Lower lobe of right lung (tissue), 2 donors: ENCODE results near the gene AFTPH. TPM values are rescaled to one million over a fixed set of nuclear protein-coding genes. Genes with fewer than 3 reads are reported as not detected.
"Not testable (repeated sequence)": the region's sequence is repeated elsewhere in the genome, so short reads cannot be mapped to it uniquely, and the experiment has no call there.

Experiments used
- ATAC-seq, 2 donors: fragments of 200-7000 bp; cut with Tn5 transposase; one replicate each; pipeline ENCODE4 v1.9.1; 2020 to 2022; ENCODE audit warnings: mild to moderate bottlenecking in 2 of 2, moderate library complexity in 2 of 2
- DNase-seq: peaks from one replicate; pipeline ENCODE4 v3.0.0-alpha.2; 2020
- H3K27ac ChIP-seq: fragments of 200-600 bp; one replicate; pipeline ENCODE4 v1.8.0; 2022
- H3K27me3 ChIP-seq: fragments of 200-600 bp; one replicate; pipeline ENCODE4 v1.8.0; 2022; ENCODE audit warnings: low read depth
- H3K36me3 ChIP-seq: fragments of 200-600 bp; one replicate; pipeline ENCODE4 v1.8.0; 2022; ENCODE audit warnings: mild to moderate bottlenecking
- H3K4me1 ChIP-seq: fragments of 200-600 bp; one replicate; pipeline ENCODE4 v1.8.0; 2022
- H3K4me3 ChIP-seq: fragments of 200-600 bp; one replicate; pipeline ENCODE4 v1.8.0; 2022; ENCODE audit warnings: mild to moderate bottlenecking
- H3K9me3 ChIP-seq: fragments of 200-600 bp; one replicate; pipeline ENCODE4 v1.8.0; 2022
- CTCF ChIP-seq: fragments of 200-600 bp; IDR thresholded peaks from one replicate; pipeline ENCODE4 v1.8.0; 2022; ENCODE audit warnings: antibody characterized with exemption, mild to moderate bottlenecking
- intact Hi-C: fragments of 100-400 bp; cut with DNase I; formaldehyde crosslinking; loops from one replicate; pipeline ENCODE4 v1.11.0; 2022
- total RNA-seq: library from RNA; stranded (reverse); fragmentation: NEBNext Ultra II Directional; extraction: Animal tissue kit (Norgen Biotek cat#: 25700); gene quantifications from one replicate; pipeline ENCODE4 v1.2.1, GENCODE V29; 2021
- donor health status: DM: no; HTN: yes; CAD: no; lungs with severe emphysema.

AFTPH gene
- total RNA-seq, 1 donor from 2014 or later, result 42.6 TPM

GRCh38 chr2:64525317-64525613 lies 1.1 kb downstream of the AFTPH start:
- peak in 1 of 2 donors; percentile 1 for ATAC-seq
- H3K27me3 ChIP-seq, result no peaks in the 10 kb centered on the region
- intact Hi-C loops, result no loop called here
- H3K4me3 ChIP-seq, result peak overlapping the region; percentile 89
- peak overlapping the region; percentile 95 for H3K27ac ChIP-seq
- H3K9me3 ChIP-seq, result no peaks in the 10 kb centered on the region
- H3K4me1 ChIP-seq, result peaks cover 29% of the 10 kb centered on the region
- TF ChIP-seq CTCF, result no peak
- peaks cover 4% of the 10 kb centered on the region for H3K36me3 ChIP-seq
- no peak for DNase-seq

DNA sequence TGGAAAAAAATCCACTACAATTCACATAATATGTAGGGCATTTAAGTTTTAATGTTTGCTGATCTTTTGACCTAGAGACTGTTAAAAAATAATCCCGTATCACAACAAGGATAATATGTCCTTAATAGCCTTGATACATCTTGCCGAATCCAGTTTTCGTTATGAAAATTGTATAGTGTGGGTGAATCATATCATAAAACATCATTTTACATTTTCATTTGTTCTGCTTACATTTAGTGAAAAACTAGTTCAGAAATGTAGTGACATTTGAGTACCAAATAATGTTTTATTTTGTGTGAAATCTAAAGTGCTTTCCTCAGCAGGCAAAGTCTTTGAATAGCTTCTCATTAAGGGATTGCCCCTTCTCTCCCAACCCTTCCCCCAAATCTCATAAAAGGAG lies 1.9 kb downstream of the AFTPH start:
- TF ChIP-seq CTCF, result no peak
- DNase-seq (no peak), ATAC-seq (no peak)
- Histone ChIP-seq H3K4me1 (peaks cover 29% of the 10 kb centered on the region), H3K36me3 (peaks cover 4% of the 10 kb centered on the region), H3K27ac (no peak overlapping the region), H3K9me3 (no peaks in the 10 kb centered on the region), H3K4me3 (peak overlapping the region; percentile 89), H3K27me3 (no peaks in the 10 kb centered on the region)
- intact Hi-C loops, result no loop called here

DNA sequence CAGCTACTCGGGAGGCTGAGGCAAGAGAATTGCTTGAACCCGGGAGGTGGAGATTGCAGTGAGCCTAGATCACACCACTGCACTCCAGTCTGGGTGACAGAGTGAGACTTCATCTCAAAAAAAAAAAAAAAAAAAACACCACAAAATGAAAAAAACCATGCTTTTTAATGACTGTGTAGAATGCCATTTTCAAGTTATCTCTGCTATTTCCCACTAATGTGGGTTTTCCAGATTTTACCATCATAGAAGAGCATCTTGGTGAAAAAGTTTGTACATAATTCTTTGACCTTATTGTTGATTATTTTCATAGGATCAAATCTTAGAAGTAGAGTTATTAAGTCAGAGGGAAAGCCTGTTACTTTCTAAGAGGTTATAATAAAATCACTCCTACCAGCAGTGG lies 6.8 kb downstream of the AFTPH start:
- H3K4me3 ChIP-seq, H3K27me3 ChIP-seq, intact Hi-C loops, H3K9me3 ChIP-seq, H3K36me3 ChIP-seq, DNase-seq, ATAC-seq, H3K27ac ChIP-seq: not testable (repeated sequence)
- H3K4me1 ChIP-seq, result peaks cover 44% of the 10 kb centered on the region

GRCh38 chr2:64532030-64532429 lies 7.9 kb downstream of the AFTPH start:
- Histone ChIP-seq H3K27ac (no peak overlapping the region), H3K27me3 (no peaks in the 10 kb centered on the region), H3K4me3 (no peak overlapping the region), H3K4me1 (peaks cover 34% of the 10 kb centered on the region), H3K36me3 (peaks cover 4% of the 10 kb centered on the region), H3K9me3 (no peaks in the 10 kb centered on the region)
- ATAC-seq, result no peak
- TF ChIP-seq CTCF, result no peak
- intact Hi-C loops, result no loop called here
- no peak for DNase-seq

DNA sequence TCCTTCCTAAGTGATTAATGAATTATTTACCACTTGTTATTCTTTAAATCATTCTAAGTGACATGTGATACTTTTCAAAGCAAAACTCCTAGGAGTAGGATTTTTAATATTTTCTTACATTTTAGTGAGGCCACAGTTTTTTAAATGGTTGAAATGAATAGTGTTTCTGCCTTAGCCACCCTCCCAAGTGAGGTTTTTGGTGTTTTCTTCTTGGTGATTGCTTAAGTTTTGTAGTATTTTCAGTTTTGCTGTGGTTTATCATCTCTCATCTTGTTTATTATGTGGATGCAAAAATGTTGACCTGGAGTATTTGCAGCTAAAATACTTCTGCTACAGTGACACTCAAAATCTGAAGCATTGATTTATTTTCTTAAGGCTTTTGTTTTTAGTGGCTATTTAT lies 9.8 kb downstream of the AFTPH start:
- DNase-seq (no peak), ATAC-seq (no peak)
- Histone ChIP-seq H3K36me3 (peaks cover 4% of the 10 kb centered on the region), H3K4me1 (peaks cover 27% of the 10 kb centered on the region), H3K4me3 (no peak overlapping the region), H3K27ac (no peak overlapping the region), H3K27me3 (no peaks in the 10 kb centered on the region), H3K9me3 (no peaks in the 10 kb centered on the region)
- intact Hi-C loops, result no loop called here
- no peak for TF ChIP-seq CTCF

GRCh38 chr2:64534363-64534762 lies 10.2 kb downstream of the AFTPH start:
- peaks cover 32% of the 10 kb centered on the region for H3K4me1 ChIP-seq
- intact Hi-C loops, result no loop called here

More at GRCh38 chr2:64534363-64534762, 10.2 kb downstream of the AFTPH start:
- TF ChIP-seq CTCF, result no peak
- H3K27ac ChIP-seq, result no peak overlapping the region
- no peak overlapping the region for H3K4me3 ChIP-seq
- no peak for DNase-seq
- ATAC-seq, result no peak
- H3K9me3 ChIP-seq, result no peaks in the 10 kb centered on the region
- H3K27me3 ChIP-seq, result no peaks in the 10 kb centered on the region
- H3K36me3 ChIP-seq, result peaks cover 4% of the 10 kb centered on the region
